Upper lobe of left lung (tissue), 4 donors: ENCODE measurements around the gene KCNF1.

ENCODE experiments used
- CTCF ChIP-seq, 6 experiments: fragments of 450-650 bp in 4 of 6; fragments of 200-600 bp in 2 of 6; sonication (generic) in 2 of 6; IDR thresholded peaks; one replicate each; pipeline ENCODE4 v1.5.1; 2016 to 2019; ENCODE audit warnings: antibody characterized with exemption in 6 of 6
- POLR2A ChIP-seq, 4 donors: fragments of 450-650 bp; IDR thresholded peaks; one replicate each; pipeline ENCODE4 v1.5.1; 2016 to 2017; ENCODE audit warnings: antibody characterized with exemption in 4 of 4, mild to moderate bottlenecking in 2 of 4
- POLR2AphosphoS5 ChIP-seq, 2 donors: sonication (generic); formaldehyde crosslinking; IDR thresholded peaks; one replicate each; pipeline ENCODE4 v1.5.1; 2017; ENCODE audit warnings: antibody characterized with exemption in 2 of 2

GRCh38 chr2:10891390-10891789, 20.3 kb upstream of the KCNF1 start:
- TF ChIP-seq CTCF (IDR thresholded peaks at IDR 0.05), result no peak
- no peak for TF ChIP-seq POLR2A (IDR thresholded peaks at IDR 0.05)
- TF ChIP-seq POLR2AphosphoS5 (IDR thresholded peaks at IDR 0.05), result no peak
